GM21529 (cell line): ENCODE data around the gene TACC3.

ENCODE experiments used
- ATAC-seq: cut with Tn5 transposase; IDR thresholded peaks from one replicate; pipeline ENCODE4 v1.9.1; 2021; ENCODE audit not compliant: unreplicated experiment

TACC3 gene

GRCh38 chr4:1771555-1772305, 50.4 kb downstream of the TACC3 start:
- no peak for ATAC-seq

DNA sequence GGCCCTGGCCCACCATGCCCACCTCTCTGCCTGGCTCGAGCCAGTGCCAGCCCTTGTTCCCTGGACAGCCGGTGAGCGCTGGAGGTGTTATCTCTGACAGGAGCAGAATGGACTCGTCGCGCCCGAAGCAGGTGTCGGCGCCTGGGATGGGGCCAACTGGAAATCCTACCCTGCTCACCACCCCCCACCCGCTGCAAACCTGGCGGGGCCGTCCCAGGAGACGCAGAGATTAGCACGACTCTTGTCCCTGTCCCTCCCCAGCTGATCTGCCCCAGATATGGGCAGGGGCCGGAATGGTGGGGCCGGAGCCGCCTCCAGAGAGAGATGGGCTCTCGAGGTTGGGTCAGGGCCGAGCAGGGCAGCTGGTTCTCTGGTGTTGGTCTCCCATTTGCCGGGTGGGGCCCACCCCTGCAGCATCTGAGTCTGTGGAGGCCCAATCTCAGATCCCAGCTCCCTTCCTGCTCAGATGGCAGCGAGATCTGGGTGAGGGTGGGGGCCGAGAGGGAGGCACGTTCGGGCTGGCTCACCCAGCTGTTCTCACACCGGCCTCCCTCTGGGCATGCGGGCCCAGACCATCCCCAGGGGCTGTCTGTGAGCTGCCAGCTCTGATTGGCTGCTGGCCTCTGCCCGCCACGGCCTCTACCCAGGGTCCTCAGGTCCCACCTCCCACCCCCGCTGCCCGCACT, 51.7 kb downstream of the TACC3 start:
- no peak for ATAC-seq

- no peak for ATAC-seq
Measured at GRCh38 chr4:1773754-1774153, 52.4 kb downstream of the TACC3 start.

GRCh38 chr4:1775731-1776500, 54.6 kb downstream of the TACC3 start:
- ATAC-seq = no peak

- no peak for ATAC-seq
Measured at GRCh38 chr4:1776521-1777161, 55.3 kb downstream of the TACC3 start.

- no peak for ATAC-seq
Measured at GRCh38 chr4:1777822-1778641, 56.7 kb downstream of the TACC3 start.

GRCh38 chr4:1778642-1779392, 57.5 kb downstream of the TACC3 start:
- no peak for ATAC-seq

DNA sequence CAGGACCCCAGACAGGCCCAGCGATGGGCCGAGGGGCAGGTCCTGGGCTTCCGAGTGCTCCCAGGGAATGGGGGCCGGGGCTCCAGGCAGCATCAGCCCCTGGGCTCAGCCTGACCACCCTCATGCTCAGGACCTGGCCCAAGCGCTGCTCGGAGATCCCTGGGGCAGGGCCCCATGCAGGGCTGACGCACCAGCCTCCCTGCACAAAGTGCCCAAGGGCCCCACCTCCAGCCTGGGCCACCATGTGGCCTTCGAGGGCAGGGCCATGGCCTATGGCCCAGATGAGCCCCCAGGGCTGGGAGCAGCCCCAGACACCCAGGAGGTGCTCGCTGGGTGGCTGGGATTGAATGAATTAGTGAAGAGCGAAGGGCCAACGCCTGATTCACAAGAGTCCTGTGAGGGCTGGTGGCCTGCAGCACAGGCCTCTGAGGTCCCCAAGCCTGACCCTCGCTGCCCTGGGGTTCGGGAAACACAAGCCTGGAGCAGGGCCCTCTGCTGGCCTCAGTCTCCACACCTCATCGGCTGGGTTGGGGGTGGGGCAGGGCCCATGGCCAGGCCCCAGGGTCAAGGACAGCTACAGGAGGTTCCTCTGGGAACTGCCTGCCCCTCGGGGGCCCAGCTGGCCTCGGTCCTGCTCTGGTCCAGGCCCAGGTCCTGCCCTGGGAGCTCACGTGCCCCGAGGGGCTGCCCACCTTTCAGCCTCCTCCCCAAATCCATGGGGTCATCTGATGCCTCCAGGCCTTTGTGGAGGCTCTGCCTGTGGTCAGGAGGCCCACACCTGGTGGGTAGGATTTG, 58.5 kb downstream of the TACC3 start:
- ATAC-seq = no peak

DNA sequence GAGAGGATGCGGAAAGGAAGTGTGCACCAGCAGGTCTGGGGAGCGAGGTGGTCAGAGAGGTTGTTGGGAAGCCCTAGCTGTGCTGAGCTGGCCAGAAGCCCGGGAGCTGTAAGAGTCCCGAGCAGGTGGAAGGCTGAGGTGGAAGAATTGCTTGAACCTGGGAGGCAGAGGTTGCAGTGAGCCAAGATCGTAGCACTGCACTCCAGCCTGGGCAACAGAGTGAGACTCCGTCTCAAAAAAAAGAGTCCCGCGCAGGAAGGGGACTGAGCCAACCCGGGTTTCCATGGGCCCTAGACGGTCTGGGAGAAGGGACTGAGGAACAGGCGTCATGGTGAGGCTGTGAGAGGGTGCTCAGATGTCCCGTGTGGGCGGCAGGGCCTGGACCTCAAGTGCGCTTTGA, 59.1 kb downstream of the TACC3 start:
- no peak for ATAC-seq

DNA sequence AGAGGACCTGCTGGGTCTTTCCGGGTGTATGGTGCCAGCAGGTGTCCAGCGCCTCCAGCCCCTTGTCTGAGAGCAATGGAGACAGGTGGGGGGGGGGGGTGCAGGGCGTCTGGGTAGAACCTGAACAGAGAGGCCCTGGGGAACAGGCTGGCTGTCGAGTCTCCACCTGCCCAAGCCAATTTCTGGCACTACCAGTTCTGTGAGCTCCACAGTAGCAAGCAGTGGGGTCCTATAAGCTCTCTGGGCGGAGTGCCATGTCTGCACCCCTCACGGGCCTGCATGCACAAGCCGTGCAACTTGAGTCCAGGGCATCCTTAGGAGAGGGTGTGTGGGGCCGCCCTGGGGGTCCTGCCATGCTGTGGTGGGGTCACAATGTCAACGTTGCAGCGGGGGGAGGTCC, 61.7 kb downstream of the TACC3 start:
- no peak for ATAC-seq

GRCh38 chr4:1783970-1784369, 62.6 kb downstream of the TACC3 start:
- ATAC-seq = no peak

- ATAC-seq = no peak
Measured at GRCh38 chr4:1784395-1784788, 63.1 kb downstream of the TACC3 start.

- ATAC-seq = no peak
Measured at GRCh38 chr4:1784789-1785591, 63.7 kb downstream of the TACC3 start.

DNA sequence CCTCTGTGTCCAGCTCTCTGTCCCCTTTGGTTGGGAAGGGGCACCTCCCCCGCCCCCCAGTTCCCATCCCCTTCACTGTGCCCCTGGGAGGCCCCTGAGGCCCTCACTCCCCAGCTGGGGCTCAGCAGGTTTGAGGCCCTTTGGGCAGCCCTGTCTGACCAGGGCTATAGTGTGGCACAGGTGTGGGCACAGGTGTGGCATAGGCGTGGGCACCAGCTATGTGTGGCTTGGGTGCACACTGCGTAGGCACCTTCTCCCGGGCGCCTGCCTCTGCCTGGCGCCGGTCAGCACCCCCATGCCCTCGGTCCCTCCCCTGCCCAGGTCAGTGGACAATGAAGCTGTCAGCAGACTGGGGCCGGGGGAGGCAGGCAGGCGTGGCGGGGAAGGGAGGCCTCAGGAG, 64.3 kb downstream of the TACC3 start:
- ATAC-seq = no peak

- ATAC-seq = no peak
Measured at GRCh38 chr4:1786544-1787362, 65.4 kb downstream of the TACC3 start.

DNA sequence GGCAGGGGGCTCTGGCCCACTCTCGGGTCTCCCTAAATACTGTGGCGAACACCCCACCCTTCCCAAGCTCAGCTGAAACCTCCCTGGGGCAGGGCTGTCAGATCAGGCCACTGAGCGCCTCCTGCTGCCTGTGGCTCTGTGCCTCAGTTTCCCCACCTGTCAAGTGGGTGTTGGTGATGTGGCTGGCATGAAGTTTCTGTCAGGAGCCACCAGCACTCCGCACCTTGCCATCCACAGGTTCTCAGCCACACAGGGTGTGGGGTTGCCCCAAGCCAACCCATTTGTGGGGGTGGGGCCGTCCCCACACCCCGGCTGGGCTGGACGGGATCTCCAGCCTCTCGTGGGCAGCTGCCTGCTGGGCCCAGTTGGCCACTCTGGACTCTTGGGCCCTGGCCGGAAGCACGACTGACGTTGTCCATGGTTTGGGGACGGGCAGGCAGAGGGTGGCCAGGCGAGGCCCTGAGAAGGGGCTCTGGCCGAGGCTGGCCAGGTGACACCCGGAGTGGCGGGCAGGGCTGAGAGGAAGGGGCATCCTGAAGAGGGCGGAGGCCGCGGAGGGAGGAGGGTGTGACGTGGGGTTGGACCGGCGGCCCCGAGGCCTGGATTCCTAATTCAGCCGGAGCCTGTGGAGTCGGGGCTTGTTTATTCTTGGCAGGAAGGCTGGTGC, 66.2 kb downstream of the TACC3 start:
- no peak for ATAC-seq
